Measurements from ENCODE around the gene P2RX3. TPM values are rescaled to one million over a fixed set of nuclear protein-coding genes. Genes with fewer than 3 reads are reported as not detected.

Gene P2RX3
- total RNA-seq, 2 donors from 2014 or later, result not detected

- WGBS, 2 experiments (ENCODE audit: insufficient coverage in 1 of 2, insufficient read length in 1 of 2), result 60 to 78% methylated on average over 1 to 2 of the region's 2 CpGs
- Mint-ChIP-seq H3K27ac (no peak overlapping the region), H3K9me3 (no peaks in the 10 kb centered on the region), H3K4me3 (no peak overlapping the region), H3K27me3 (ENCODE audit: insufficient read depth) (peaks cover 25% of the 10 kb centered on the region), H3K36me3 (ENCODE audit: low read depth) (no peaks in the 10 kb centered on the region), H3K4me1 (no peaks in the 10 kb centered on the region)
- Histone ChIP-seq H3K27me3 (ENCODE audit: control insufficient read depth, insufficient read depth, low read length, poor library complexity, severe bottlenecking) (peaks cover 73% of the 10 kb centered on the region), H3K4me1 (ENCODE audit: control insufficient read depth, insufficient read depth, low read length) (no peaks in the 10 kb centered on the region), H3K27ac (ENCODE audit: low read depth, low read length) (no peak overlapping the region), H3K9me3 (ENCODE audit: control insufficient read depth, low read length) (no peaks in the 10 kb centered on the region), H3K36me3 (ENCODE audit: control insufficient read depth, insufficient read depth, low read length) (no peaks in the 10 kb centered on the region), H3K4me3 (ENCODE audit: low read length) (no peak overlapping the region), H3K9ac (ENCODE audit: extremely low read depth, low read length, poor library complexity, severe bottlenecking) (no peak overlapping the region)
- no peak for DNase-seq
- TF ChIP-seq, protein P1, sequence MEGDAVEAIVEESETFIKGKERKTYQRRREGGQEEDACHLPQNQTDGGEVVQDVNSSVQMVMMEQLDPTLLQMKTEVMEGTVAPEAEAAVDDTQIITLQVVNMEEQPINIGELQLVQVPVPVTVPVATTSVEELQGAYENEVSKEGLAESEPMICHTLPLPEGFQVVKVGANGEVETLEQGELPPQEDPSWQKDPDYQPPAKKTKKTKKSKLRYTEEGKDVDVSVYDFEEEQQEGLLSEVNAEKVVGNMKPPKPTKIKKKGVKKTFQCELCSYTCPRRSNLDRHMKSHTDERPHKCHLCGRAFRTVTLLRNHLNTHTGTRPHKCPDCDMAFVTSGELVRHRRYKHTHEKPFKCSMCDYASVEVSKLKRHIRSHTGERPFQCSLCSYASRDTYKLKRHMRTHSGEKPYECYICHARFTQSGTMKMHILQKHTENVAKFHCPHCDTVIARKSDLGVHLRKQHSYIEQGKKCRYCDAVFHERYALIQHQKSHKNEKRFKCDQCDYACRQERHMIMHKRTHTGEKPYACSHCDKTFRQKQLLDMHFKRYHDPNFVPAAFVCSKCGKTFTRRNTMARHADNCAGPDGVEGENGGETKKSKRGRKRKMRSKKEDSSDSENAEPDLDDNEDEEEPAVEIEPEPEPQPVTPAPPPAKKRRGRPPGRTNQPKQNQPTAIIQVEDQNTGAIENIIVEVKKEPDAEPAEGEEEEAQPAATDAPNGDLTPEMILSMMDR (conservative IDR thresholded peaks at IDR 0.05), result no peak
Measured at GRCh38 chr11:57396744-57397143, 58.6 kb downstream of the P2RX3 start.

DNA sequence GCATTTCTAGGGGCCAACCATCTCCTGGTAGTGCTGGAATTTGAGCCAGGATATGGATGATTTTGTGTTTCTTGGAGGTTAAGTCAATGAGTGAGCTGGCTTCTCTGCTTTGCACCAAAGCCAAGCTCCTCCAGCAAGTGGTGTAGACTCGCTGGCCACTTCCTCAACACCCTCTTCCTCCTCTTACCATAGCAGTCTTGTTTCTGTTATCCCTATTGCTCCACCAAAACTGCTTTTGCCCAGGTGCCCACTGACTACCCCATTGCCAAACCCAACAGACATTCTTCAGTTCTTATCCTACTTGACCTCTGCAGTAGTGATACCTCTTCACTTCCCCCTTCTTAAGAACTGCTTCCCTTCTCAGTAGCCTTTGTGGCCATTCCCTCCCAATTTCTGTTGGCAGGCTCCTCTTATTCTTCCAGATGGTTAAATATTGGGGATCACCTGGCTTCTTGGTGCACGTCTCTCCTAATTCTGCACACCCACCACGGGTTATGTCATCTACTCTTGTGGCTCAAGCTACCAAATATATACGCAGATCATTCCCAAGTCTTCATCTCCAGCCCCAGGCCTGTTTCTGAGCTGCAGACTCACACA is 59.3 kb downstream of the P2RX3 start:
- H3K9ac ChIP-seq (ENCODE audit: extremely low read depth, low read length, poor library complexity, severe bottlenecking), result no peak overlapping the region
- no peak overlapping the region for H3K27ac Mint-ChIP-seq
- H3K4me3 Mint-ChIP-seq, result no peak overlapping the region
- peaks cover 3% of the 10 kb centered on the region for H3K4me1 Mint-ChIP-seq
- H3K36me3 Mint-ChIP-seq (ENCODE audit: low read depth), result no peaks in the 10 kb centered on the region
- H3K9me3 Mint-ChIP-seq, result no peaks in the 10 kb centered on the region
- peaks cover 20% of the 10 kb centered on the region for H3K27me3 Mint-ChIP-seq (ENCODE audit: insufficient read depth)
- no peaks in the 10 kb centered on the region for H3K9me3 ChIP-seq (ENCODE audit: control insufficient read depth, low read length)
- H3K36me3 ChIP-seq (ENCODE audit: control insufficient read depth, insufficient read depth, low read length), result no peaks in the 10 kb centered on the region
- TF ChIP-seq, protein P1 (conservative IDR thresholded peaks at IDR 0.05), result no peak
- WGBS, 2 experiments (ENCODE audit: insufficient coverage in 1 of 2, insufficient read length in 1 of 2), result 79 to 90% methylated on average over 4 of the region's 4 CpGs
- H3K27me3 ChIP-seq (ENCODE audit: control insufficient read depth, insufficient read depth, low read length, poor library complexity, severe bottlenecking), result peaks cover 65% of the 10 kb centered on the region
- DNase-seq, result no peak
- H3K4me1 ChIP-seq (ENCODE audit: control insufficient read depth, insufficient read depth, low read length), result no peaks in the 10 kb centered on the region
- no peak overlapping the region for H3K27ac ChIP-seq (ENCODE audit: low read depth, low read length)
- no peak overlapping the region for H3K4me3 ChIP-seq (ENCODE audit: low read length)

DNA sequence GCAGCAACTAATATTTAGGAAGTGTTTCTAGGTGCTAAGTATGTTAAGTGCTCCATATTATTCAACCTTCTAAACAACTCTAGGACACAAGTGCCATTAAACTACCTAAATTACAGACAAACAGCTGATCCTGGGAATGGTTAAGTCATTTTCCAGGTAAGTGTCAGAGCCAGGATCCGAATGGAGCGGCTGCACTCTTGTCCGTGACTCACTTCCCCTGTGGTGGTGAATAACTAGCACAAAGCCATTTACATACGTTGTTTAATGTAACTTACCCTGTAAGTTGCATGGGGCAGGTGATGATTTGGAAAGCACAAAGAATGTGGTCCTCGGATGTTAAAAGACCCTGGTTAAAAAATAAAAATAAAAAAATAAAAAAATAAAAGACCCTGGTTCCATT is 61.1 kb downstream of the P2RX3 start:
- Mint-ChIP-seq H3K4me1 (peaks cover 7% of the 10 kb centered on the region), H3K4me3 (no peak overlapping the region), H3K27me3 (ENCODE audit: insufficient read depth) (peaks cover 6% of the 10 kb centered on the region), H3K36me3 (ENCODE audit: low read depth) (no peaks in the 10 kb centered on the region), H3K9me3 (no peaks in the 10 kb centered on the region), H3K27ac (no peak overlapping the region)
- Histone ChIP-seq H3K9ac (ENCODE audit: extremely low read depth, low read length, poor library complexity, severe bottlenecking) (no peak overlapping the region), H3K4me1 (ENCODE audit: control insufficient read depth, insufficient read depth, low read length) (no peaks in the 10 kb centered on the region), H3K4me3 (ENCODE audit: low read length) (no peak overlapping the region), H3K27ac (ENCODE audit: low read depth, low read length) (no peak overlapping the region), H3K27me3 (ENCODE audit: control insufficient read depth, insufficient read depth, low read length, poor library complexity, severe bottlenecking) (peaks cover 51% of the 10 kb centered on the region), H3K9me3 (ENCODE audit: control insufficient read depth, low read length) (no peaks in the 10 kb centered on the region), H3K36me3 (ENCODE audit: control insufficient read depth, insufficient read depth, low read length) (no peaks in the 10 kb centered on the region)
- 77% methylated on average over 4 of the region's 5 CpGs; no CpG with 5 or more reads in 1 of the 2 experiments for WGBS, 2 experiments (ENCODE audit: insufficient coverage in 1 of 2, insufficient read length in 1 of 2)
- DNase-seq, result no peak
- TF ChIP-seq, protein P1 (conservative IDR thresholded peaks at IDR 0.05), result no peak

Measured in endodermal cell (in vitro differentiated cells).